PFSK-1 (cell line): ENCODE data around the gene PEX26.

Experiments
- REST ChIP-seq, 2 experiments: IDR thresholded peaks; 2 replicates each; pipeline versions ENCODE4 v1.6.1 to v1.8.0; 2011 to 2012; ENCODE audit warnings: low read depth in 2 of 2, low read length in 2 of 2, control low read depth in 1 of 2, inconsistent platforms in 1 of 2, mild to moderate bottlenecking in 1 of 2, moderate library complexity in 1 of 2; ENCODE audit not compliant: insufficient read depth in 1 of 2
- TAF1 ChIP-seq: IDR thresholded peaks from 2 replicates; pipeline ENCODE4 v1.6.1; 2012; ENCODE audit warnings: low read length, control low read depth, borderline replicate concordance; ENCODE audit not compliant: insufficient read depth

- no peak for TF ChIP-seq REST (IDR thresholded peaks at IDR 0.05; ENCODE audit: insufficient read depth in 1 of 2, low read depth in 2 of 2, low read length in 2 of 2)
- TF ChIP-seq TAF1, result no peak
These were observed 48.8 kb downstream of the PEX26 start for GRCh38 chr22:18126606-18127005.
